ENCODE data around the gene PPIF. TPM values are rescaled to one million over a fixed set of nuclear protein-coding genes. Genes with fewer than 3 reads are reported as not detected.

Gene PPIF
- total and polyA plus RNA-seq, 4 donors, result 22.2 to 84.3 (median 60.0) TPM

DNA sequence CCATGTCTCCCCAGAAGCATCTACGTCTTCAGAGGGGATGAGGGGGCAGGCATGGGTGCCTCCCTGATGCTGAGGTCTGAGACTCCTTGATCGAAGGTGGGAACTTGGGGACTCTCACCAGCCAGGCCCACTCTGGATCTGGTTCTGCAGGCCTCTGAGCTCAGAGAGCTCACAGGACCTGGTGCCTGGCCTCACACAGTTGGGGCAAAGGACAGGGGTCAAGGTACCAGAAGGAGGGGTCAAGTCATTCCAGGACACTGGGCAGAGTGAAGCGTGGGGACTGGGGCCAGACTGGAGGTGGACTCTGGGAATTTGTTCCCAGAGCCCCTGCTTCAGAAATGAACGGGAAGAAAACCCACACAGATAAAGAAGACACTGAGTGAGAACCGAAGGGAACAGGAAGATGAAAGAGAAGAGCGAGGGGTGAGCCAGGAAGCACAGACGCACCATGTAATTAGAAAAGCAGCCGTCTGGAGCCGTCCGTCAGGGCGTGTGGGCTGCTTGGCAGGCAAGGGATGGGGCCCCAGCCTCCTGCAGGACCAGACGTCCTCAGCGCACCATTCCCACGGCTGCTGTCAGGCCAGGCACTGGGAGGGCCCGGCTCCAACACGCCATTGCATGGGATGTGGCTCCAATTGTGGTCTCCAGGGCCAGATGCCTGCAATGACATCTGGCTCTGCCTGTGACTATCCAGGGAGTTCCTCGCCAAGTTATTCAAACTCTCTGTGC is 50.5 kb downstream of the PPIF start:
- 39% methylated on average over 17 of the region's 17 CpGs for WGBS
- peak overlapping the region; percentile 78 to 82 for H3K27ac ChIP-seq (ENCODE audit: low read depth in 1 of 2, low read length in 2 of 2)
- H3K36me3 ChIP-seq (ENCODE audit: control insufficient read depth in 4 of 4, insufficient read depth in 3 of 4, low read depth in 1 of 4, low read length in 3 of 4), result peaks cover 0 to 2% (median 0%) of the 10 kb centered on the region in 4 donors
- DNase-seq (ENCODE audit: low spot score), result no peak
- TF ChIP-seq RAD21 (IDR thresholded peaks at IDR 0.05) (peak in 1 of 2 donors; percentile 63), RXRA (IDR thresholded peaks at IDR 0.05) (peak; percentile 94 to 100), SP1 (IDR thresholded peaks at IDR 0.05) (peak; percentile 73), HNF4A (conservative IDR thresholded peaks at IDR 0.05) (peak; percentile 88 to 96), EGR1 (IDR thresholded peaks at IDR 0.05; ENCODE audit: low read depth in 2 of 2) (no peak), YY1 (IDR thresholded peaks at IDR 0.05) (no peak), NR2F2 (IDR thresholded peaks at IDR 0.05) (peak; percentile 98), JUND (IDR thresholded peaks at IDR 0.05) (no peak), HNF4G (IDR thresholded peaks at IDR 0.05) (peak; percentile 84), FOXA2 (IDR thresholded peaks at IDR 0.05) (no peak), TAF1 (conservative IDR thresholded peaks at IDR 0.05) (no peak)
- TF ChIP-seq, protein P1, sequence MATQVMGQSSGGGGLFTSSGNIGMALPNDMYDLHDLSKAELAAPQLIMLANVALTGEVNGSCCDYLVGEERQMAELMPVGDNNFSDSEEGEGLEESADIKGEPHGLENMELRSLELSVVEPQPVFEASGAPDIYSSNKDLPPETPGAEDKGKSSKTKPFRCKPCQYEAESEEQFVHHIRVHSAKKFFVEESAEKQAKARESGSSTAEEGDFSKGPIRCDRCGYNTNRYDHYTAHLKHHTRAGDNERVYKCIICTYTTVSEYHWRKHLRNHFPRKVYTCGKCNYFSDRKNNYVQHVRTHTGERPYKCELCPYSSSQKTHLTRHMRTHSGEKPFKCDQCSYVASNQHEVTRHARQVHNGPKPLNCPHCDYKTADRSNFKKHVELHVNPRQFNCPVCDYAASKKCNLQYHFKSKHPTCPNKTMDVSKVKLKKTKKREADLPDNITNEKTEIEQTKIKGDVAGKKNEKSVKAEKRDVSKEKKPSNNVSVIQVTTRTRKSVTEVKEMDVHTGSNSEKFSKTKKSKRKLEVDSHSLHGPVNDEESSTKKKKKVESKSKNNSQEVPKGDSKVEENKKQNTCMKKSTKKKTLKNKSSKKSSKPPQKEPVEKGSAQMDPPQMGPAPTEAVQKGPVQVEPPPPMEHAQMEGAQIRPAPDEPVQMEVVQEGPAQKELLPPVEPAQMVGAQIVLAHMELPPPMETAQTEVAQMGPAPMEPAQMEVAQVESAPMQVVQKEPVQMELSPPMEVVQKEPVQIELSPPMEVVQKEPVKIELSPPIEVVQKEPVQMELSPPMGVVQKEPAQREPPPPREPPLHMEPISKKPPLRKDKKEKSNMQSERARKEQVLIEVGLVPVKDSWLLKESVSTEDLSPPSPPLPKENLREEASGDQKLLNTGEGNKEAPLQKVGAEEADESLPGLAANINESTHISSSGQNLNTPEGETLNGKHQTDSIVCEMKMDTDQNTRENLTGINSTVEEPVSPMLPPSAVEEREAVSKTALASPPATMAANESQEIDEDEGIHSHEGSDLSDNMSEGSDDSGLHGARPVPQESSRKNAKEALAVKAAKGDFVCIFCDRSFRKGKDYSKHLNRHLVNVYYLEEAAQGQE (IDR thresholded peaks at IDR 0.05), result no peak
- TF ChIP-seq, protein P2, sequence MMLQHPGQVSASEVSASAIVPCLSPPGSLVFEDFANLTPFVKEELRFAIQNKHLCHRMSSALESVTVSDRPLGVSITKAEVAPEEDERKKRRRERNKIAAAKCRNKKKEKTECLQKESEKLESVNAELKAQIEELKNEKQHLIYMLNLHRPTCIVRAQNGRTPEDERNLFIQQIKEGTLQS (IDR thresholded peaks at IDR 0.05), result no peak
- no peak overlapping the region for H3K4me3 ChIP-seq (ENCODE audit: low read depth in 1 of 3, low read length in 3 of 3)
- no peaks in the 10 kb centered on the region for H3K9me3 ChIP-seq (ENCODE audit: control insufficient read depth in 4 of 4, low read length in 3 of 4)
- H3K9ac ChIP-seq (ENCODE audit: low read depth in 1 of 2, low read length in 2 of 2), result no peak overlapping the region
- peaks cover 28 to 80% (median 65%) of the 10 kb centered on the region in 4 donors for H3K4me1 ChIP-seq (ENCODE audit: control insufficient read depth in 4 of 4, insufficient read depth in 4 of 4, low read length in 3 of 4)
- no peaks in the 10 kb centered on the region for H3K27me3 ChIP-seq (ENCODE audit: control insufficient read depth in 4 of 4, insufficient read depth in 4 of 4, low read length in 3 of 4)

DNA sequence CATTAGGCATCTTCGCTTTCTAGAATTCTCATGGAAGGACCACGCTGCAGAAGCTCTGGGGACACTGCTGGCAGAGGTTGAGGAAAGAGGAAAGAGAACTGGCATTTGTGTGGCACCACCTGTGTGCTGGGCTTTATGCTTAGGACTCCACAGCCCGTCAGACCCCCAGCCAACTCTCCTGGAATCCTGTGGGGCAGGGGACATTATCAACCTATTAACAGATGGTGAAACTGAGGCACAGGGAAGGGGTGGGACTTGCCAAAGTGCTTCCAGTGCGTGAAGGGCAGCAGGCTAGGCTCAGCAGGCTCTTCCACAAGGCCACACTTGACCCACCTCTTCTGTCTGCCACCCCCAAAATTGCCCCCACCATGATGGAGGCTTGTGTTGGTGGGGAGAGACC is 51.4 kb downstream of the PPIF start:
- no peak for DNase-seq (ENCODE audit: low spot score)
- no peaks in the 10 kb centered on the region for H3K9me3 ChIP-seq (ENCODE audit: control insufficient read depth in 4 of 4, low read length in 3 of 4)
- no peak overlapping the region for H3K4me3 ChIP-seq (ENCODE audit: low read depth in 1 of 3, low read length in 3 of 3)
- WGBS, result 90% methylated on average over 4 of the region's 4 CpGs
- TF ChIP-seq, protein P3, sequence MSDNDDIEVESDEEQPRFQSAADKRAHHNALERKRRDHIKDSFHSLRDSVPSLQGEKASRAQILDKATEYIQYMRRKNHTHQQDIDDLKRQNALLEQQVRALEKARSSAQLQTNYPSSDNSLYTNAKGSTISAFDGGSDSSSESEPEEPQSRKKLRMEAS (IDR thresholded peaks at IDR 0.05), result no peak
- TF ChIP-seq FOXA1 (IDR thresholded peaks at IDR 0.05) (no peak), GABPA (IDR thresholded peaks at IDR 0.05 in 1 of 2, conservative IDR thresholded peaks at IDR 0.05 in 1 of 2) (no peak), SP1 (IDR thresholded peaks at IDR 0.05) (no peak), RAD21 (IDR thresholded peaks at IDR 0.05) (no peak), RXRA (IDR thresholded peaks at IDR 0.05) (no peak), YY1 (IDR thresholded peaks at IDR 0.05) (no peak), FOXA2 (IDR thresholded peaks at IDR 0.05) (no peak), HNF4A (conservative IDR thresholded peaks at IDR 0.05) (no peak), HNF4G (IDR thresholded peaks at IDR 0.05) (no peak), NR2F2 (IDR thresholded peaks at IDR 0.05) (no peak)
- TF ChIP-seq, protein P4, sequence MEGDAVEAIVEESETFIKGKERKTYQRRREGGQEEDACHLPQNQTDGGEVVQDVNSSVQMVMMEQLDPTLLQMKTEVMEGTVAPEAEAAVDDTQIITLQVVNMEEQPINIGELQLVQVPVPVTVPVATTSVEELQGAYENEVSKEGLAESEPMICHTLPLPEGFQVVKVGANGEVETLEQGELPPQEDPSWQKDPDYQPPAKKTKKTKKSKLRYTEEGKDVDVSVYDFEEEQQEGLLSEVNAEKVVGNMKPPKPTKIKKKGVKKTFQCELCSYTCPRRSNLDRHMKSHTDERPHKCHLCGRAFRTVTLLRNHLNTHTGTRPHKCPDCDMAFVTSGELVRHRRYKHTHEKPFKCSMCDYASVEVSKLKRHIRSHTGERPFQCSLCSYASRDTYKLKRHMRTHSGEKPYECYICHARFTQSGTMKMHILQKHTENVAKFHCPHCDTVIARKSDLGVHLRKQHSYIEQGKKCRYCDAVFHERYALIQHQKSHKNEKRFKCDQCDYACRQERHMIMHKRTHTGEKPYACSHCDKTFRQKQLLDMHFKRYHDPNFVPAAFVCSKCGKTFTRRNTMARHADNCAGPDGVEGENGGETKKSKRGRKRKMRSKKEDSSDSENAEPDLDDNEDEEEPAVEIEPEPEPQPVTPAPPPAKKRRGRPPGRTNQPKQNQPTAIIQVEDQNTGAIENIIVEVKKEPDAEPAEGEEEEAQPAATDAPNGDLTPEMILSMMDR (IDR thresholded peaks at IDR 0.05; ENCODE audit: low read depth, low read length, missing input control), result no peak
- TF ChIP-seq, protein P5, sequence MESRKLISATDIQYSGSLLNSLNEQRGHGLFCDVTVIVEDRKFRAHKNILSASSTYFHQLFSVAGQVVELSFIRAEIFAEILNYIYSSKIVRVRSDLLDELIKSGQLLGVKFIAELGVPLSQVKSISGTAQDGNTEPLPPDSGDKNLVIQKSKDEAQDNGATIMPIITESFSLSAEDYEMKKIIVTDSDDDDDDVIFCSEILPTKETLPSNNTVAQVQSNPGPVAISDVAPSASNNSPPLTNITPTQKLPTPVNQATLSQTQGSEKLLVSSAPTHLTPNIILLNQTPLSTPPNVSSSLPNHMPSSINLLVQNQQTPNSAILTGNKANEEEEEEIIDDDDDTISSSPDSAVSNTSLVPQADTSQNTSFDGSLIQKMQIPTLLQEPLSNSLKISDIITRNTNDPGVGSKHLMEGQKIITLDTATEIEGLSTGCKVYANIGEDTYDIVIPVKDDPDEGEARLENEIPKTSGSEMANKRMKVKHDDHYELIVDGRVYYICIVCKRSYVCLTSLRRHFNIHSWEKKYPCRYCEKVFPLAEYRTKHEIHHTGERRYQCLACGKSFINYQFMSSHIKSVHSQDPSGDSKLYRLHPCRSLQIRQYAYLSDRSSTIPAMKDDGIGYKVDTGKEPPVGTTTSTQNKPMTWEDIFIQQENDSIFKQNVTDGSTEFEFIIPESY (IDR thresholded peaks at IDR 0.05), result no peak
- TF ChIP-seq, protein P1 (IDR thresholded peaks at IDR 0.05), result no peak
- TF ChIP-seq, protein P2 (IDR thresholded peaks at IDR 0.05), result no peak
- peaks cover 28 to 78% (median 63%) of the 10 kb centered on the region in 4 donors for H3K4me1 ChIP-seq (ENCODE audit: control insufficient read depth in 4 of 4, insufficient read depth in 4 of 4, low read length in 3 of 4)
- H3K27me3 ChIP-seq (ENCODE audit: control insufficient read depth in 4 of 4, insufficient read depth in 4 of 4, low read length in 3 of 4), result no peaks in the 10 kb centered on the region
- H3K27ac ChIP-seq (ENCODE audit: low read depth in 1 of 2, low read length in 2 of 2), result peak overlapping the region; percentile 78 to 82
- peak overlapping the region in 1 of 2 donors; percentile 30 for H3K9ac ChIP-seq (ENCODE audit: low read depth in 1 of 2, low read length in 2 of 2)
- H3K36me3 ChIP-seq (ENCODE audit: control insufficient read depth in 4 of 4, insufficient read depth in 3 of 4, low read depth in 1 of 4, low read length in 3 of 4), result peaks cover 0 to 2% (median 0%) of the 10 kb centered on the region in 4 donors
